SK-N-MC (cell line): ENCODE results near the gene SHB.

ENCODE experiments used
- EZH2 ChIP-seq: fragments of 200-600 bp; sonication (generic); IDR thresholded peaks from one replicate; pipeline ENCODE4 v1.6.1; 2017; ENCODE audit warnings: antibody characterized with exemption
- FOXP2 ChIP-seq: optimal IDR thresholded peaks from 2 replicates; pipeline ENCODE3; 2011; ENCODE audit warnings: mild to moderate bottlenecking, moderate library complexity; ENCODE audit not compliant: insufficient read depth; ENCODE audit errors: extremely low read length, control extremely low read depth
- POLR2AphosphoS5 ChIP-seq: IDR thresholded peaks from 2 replicates; pipeline ENCODE4 v1.6.1; 2012; ENCODE audit warnings: mild to moderate bottlenecking, low read depth, low read length, borderline replicate concordance

DNA sequence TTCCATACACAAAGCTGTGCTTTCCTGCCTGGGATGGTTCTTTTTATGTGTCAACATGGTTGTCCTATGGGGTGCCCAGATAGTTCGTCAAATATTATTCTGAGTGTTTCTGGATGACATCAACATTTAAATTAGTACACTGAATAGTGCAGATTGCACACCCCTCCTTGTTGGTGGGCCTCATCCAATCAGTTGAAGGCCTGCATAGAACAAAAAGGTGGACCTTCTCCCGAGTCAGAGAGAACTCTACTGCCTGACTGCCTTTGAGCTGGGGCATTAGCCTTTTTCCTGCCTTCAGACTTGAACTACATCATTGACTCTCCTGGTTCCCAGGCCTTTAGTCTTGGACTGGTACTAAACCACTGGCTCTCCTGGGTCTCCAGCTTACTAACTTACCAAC, 80.4 kb downstream of the SHB start:
- TF ChIP-seq POLR2AphosphoS5 (no peak), EZH2 (no peak), FOXP2 (no peak)
